Liver (tissue), 9 donors: ENCODE results near the gene MFAP2. TPM values are rescaled to one million over a fixed set of nuclear protein-coding genes. Genes with fewer than 3 reads are reported as not detected.

Experiments used
- DNase-seq: peaks from one replicate; pipeline ENCODE4 v3.0.0-alpha.2; 2017; ENCODE audit warnings: low spot score
- H3K27ac ChIP-seq, 2 donors: one replicate each; pipeline ENCODE4 v1.7.0; 2013; ENCODE audit warnings: inconsistent platforms in 2 of 2, low read length in 2 of 2, control low read depth in 1 of 2, low read depth in 1 of 2, mild to moderate bottlenecking in 1 of 2
- H3K27me3 ChIP-seq, 4 donors: one replicate each; pipeline versions ENCODE4 v1.6.1 to v1.7.0; 2013; ENCODE audit warnings: low read length in 3 of 4, inconsistent platforms in 1 of 4, mild to moderate bottlenecking in 1 of 4, moderate library complexity in 1 of 4; ENCODE audit not compliant: control insufficient read depth in 4 of 4, insufficient read depth in 4 of 4
- H3K36me3 ChIP-seq, 4 donors: one replicate each; pipeline versions ENCODE4 v1.6.1 to v1.7.0; 2013; ENCODE audit warnings: low read length in 3 of 4, mild to moderate bottlenecking in 3 of 4, low read depth in 1 of 4, moderate library complexity in 1 of 4; ENCODE audit not compliant: control insufficient read depth in 4 of 4, insufficient read depth in 3 of 4
- H3K4me1 ChIP-seq, 4 donors: one replicate each; pipeline versions ENCODE4 v1.6.1 to v1.7.0; 2013; ENCODE audit warnings: low read length in 3 of 4, mild to moderate bottlenecking in 3 of 4, moderate library complexity in 1 of 4; ENCODE audit not compliant: control insufficient read depth in 4 of 4, insufficient read depth in 4 of 4
- H3K4me3 ChIP-seq, 3 donors: one replicate each; pipeline versions ENCODE4 v1.6.1 to v1.7.0; 2013; ENCODE audit warnings: low read length in 3 of 3, control low read depth in 1 of 3, low read depth in 1 of 3, mild to moderate bottlenecking in 1 of 3
- H3K9ac ChIP-seq, 2 donors: one replicate each; pipeline ENCODE4 v1.7.0; 2013; ENCODE audit warnings: low read length in 2 of 2, mild to moderate bottlenecking in 2 of 2, moderate library complexity in 2 of 2, control low read depth in 1 of 2, low read depth in 1 of 2
- H3K9me3 ChIP-seq, 4 donors: one replicate each; pipeline versions ENCODE4 v1.6.1 to v1.7.0; 2013; ENCODE audit warnings: low read length in 3 of 4; ENCODE audit not compliant: control insufficient read depth in 4 of 4
- ATF3 ChIP-seq: IDR thresholded peaks from 2 replicates; pipeline ENCODE4 v1.6.1; 2016; ENCODE audit warnings: antibody characterized with exemption
- CTCF ChIP-seq: fragments of 150-350 bp; IDR thresholded peaks from 2 replicates; pipeline ENCODE4 v1.5.1; 2017; ENCODE audit warnings: improper control_type of control experiment, low read depth, low read length; ENCODE audit not compliant: missing input control
- EGR1 ChIP-seq, 2 donors: IDR thresholded peaks; 2 replicates each; pipeline ENCODE4 v1.6.1; 2016 to 2018; ENCODE audit warnings: antibody characterized with exemption in 2 of 2, low read depth in 2 of 2
- FOXA2 ChIP-seq: IDR thresholded peaks from 2 replicates; pipeline ENCODE4 v1.6.1; 2016; ENCODE audit warnings: antibody characterized with exemption
- GABPA ChIP-seq, 2 donors: IDR thresholded peaks in 1 of 2; conservative IDR thresholded peaks in 1 of 2; 2 replicates each; pipeline ENCODE4 v1.6.1; 2016; ENCODE audit warnings: antibody characterized with exemption in 2 of 2, mild to moderate bottlenecking in 1 of 2, moderate library complexity in 1 of 2
- HNF4A ChIP-seq, 2 donors: conservative IDR thresholded peaks; 2 replicates each; pipeline ENCODE4 v1.6.1; 2016; ENCODE audit warnings: antibody characterized with exemption in 2 of 2, mild to moderate bottlenecking in 2 of 2
- HNF4G ChIP-seq: IDR thresholded peaks from 2 replicates; pipeline ENCODE4 v1.6.1; 2016; ENCODE audit warnings: antibody characterized with exemption
- JUND ChIP-seq, 2 donors: IDR thresholded peaks; 2 replicates each; pipeline ENCODE4 v1.6.1; 2016; ENCODE audit warnings: antibody characterized with exemption in 2 of 2
- MAX ChIP-seq: IDR thresholded peaks from 2 replicates; pipeline ENCODE4 v1.6.1; 2016; ENCODE audit warnings: antibody characterized with exemption
- NR2F2 ChIP-seq: IDR thresholded peaks from 2 replicates; pipeline ENCODE4 v1.6.1; 2016; ENCODE audit warnings: antibody characterized with exemption
- REST ChIP-seq: IDR thresholded peaks from 2 replicates; pipeline ENCODE4 v1.6.1; 2016; ENCODE audit warnings: antibody characterized with exemption, mild to moderate bottlenecking
- SP1 ChIP-seq: IDR thresholded peaks from 2 replicates; pipeline ENCODE4 v1.6.1; 2018; ENCODE audit warnings: antibody characterized with exemption, mild to moderate bottlenecking
- TAF1 ChIP-seq: conservative IDR thresholded peaks from 2 replicates; pipeline ENCODE4 v1.6.1; 2016; ENCODE audit warnings: antibody characterized with exemption, mild to moderate bottlenecking
- YY1 ChIP-seq: IDR thresholded peaks from 2 replicates; pipeline ENCODE4 v1.6.1; 2016; ENCODE audit warnings: antibody characterized with exemption, mild to moderate bottlenecking
- ZBTB33 ChIP-seq: IDR thresholded peaks from 2 replicates; pipeline ENCODE4 v1.6.1; 2016; ENCODE audit warnings: antibody characterized with exemption
- WGBS: extraction: QIAGEN DNeasy Blood & Tissue Kit; methylation state at CpG from one replicate; pipeline ENCODE4 v1.1.7; 2013; 5-methylcytosine and 5-hydroxymethylcytosine counted together
- polyA plus RNA-seq, 2 donors: library from polyadenylated mRNA; stranded (reverse) in 1 of 2; unstranded in 1 of 2; fragments of 200-250 nt in 1 of 2; fragments of >200 nt in 1 of 2; fragmentation: Nextera tagmentation in 1 of 2; extraction: Ambion mirVana in 1 of 2; gene quantifications; one replicate each; pipeline versions ENCODE4 v1.2.1 to v1.2.3, GENCODE V29; 2013 to 2015
- total RNA-seq, 2 donors: library from RNA; depleted of rRNA; stranded (reverse); fragments of >200 nt; gene quantifications; one replicate each; pipeline ENCODE4 v1.2.3, GENCODE V29; 2014
- donor health status: healthy.
- donor health status: healthy.
- donor health status: healthy.
- donor health status: healthy.
- donor health status: healthy.

Gene MFAP2
- total and polyA plus RNA-seq, 4 donors = 0.25 to 1.4 (median 0.74) TPM

GRCh38 chr1:16984717-16985116 lies 4.3 kb upstream of the MFAP2 start (continued):
- TF ChIP-seq MAX (no peak), GABPA (IDR thresholded peaks at IDR 0.05 in 1 of 2, conservative IDR thresholded peaks at IDR 0.05 in 1 of 2) (no peak), HNF4A (conservative IDR thresholded peaks at IDR 0.05) (no peak), EGR1 (IDR thresholded peaks at IDR 0.05; ENCODE audit: low read depth in 2 of 2) (no peak)

GRCh38 chr1:16983649-16984048 lies 3.2 kb upstream of the MFAP2 start:
- H3K27ac ChIP-seq = no peak overlapping the region
- peaks cover 0 to 2% (median 0%) of the 10 kb centered on the region in 4 donors for H3K27me3 ChIP-seq
- H3K9me3 ChIP-seq = no peaks in the 10 kb centered on the region
- H3K9ac ChIP-seq = no peak overlapping the region
- no peak for DNase-seq
- peaks cover 0 to 4% (median 0%) of the 10 kb centered on the region in 4 donors for H3K4me1 ChIP-seq
- 92% methylated on average over 4 of the region's 4 CpGs for WGBS
- H3K36me3 ChIP-seq = peaks cover 0 to 15% (median 6%) of the 10 kb centered on the region in 4 donors
- no peak overlapping the region for H3K4me3 ChIP-seq
- no peak for TF ChIP-seq FOXA2
- TF ChIP-seq CTCF = no peak
- TF ChIP-seq REST = no peak
- TF ChIP-seq NR2F2 = no peak
- TF ChIP-seq JUND (IDR thresholded peaks at IDR 0.05) = no peak
- no peak for TF ChIP-seq EGR1 (IDR thresholded peaks at IDR 0.05; ENCODE audit: low read depth in 2 of 2)
- no peak for TF ChIP-seq ATF3
- no peak for TF ChIP-seq HNF4G
- TF ChIP-seq HNF4A (conservative IDR thresholded peaks at IDR 0.05) = no peak
- no peak for TF ChIP-seq MAX
- TF ChIP-seq SP1 = no peak

GRCh38 chr1:16982902-16983301 lies 2.5 kb upstream of the MFAP2 start:
- peaks cover 0 to 4% (median 0%) of the 10 kb centered on the region in 4 donors for H3K4me1 ChIP-seq
- TF ChIP-seq ZBTB33 (no peak), MAX (no peak), YY1 (no peak), ATF3 (no peak), SP1 (no peak), JUND (IDR thresholded peaks at IDR 0.05) (no peak), HNF4A (conservative IDR thresholded peaks at IDR 0.05) (no peak), TAF1 (no peak)
- peaks cover 0 to 10% (median 4%) of the 10 kb centered on the region in 4 donors for H3K36me3 ChIP-seq
- H3K9ac ChIP-seq = no peak overlapping the region
- no peak overlapping the region for H3K27ac ChIP-seq
- no peak for DNase-seq
- H3K9me3 ChIP-seq = no peaks in the 10 kb centered on the region
- WGBS = 87% methylated on average over 11 of the region's 11 CpGs
- H3K4me3 ChIP-seq = no peak overlapping the region
- peaks cover 0 to 2% (median 0%) of the 10 kb centered on the region in 4 donors for H3K27me3 ChIP-seq
